ENCODE measurements around the gene NUP214.

- TF ChIP-seq RFX5 (IDR thresholded peaks at IDR 0.05; ENCODE audit: low read length) (no peak), POLR2AphosphoS5 (IDR thresholded peaks at IDR 0.05; ENCODE audit: low read depth, low read length) (no peak), TAF1 (IDR thresholded peaks at IDR 0.05; ENCODE audit: borderline replicate concordance, low read depth, low read length) (no peak), CTCF (IDR thresholded peaks at IDR 0.05) (no peak), YY1 (IDR thresholded peaks at IDR 0.05; ENCODE audit: low read depth) (no peak)
Observed at GRCh38 chr9:131201856-131202255, 76.5 kb downstream of the NUP214 start.

Measured in SK-N-SH (cell line).